Measurements from ENCODE around the gene RBM19.

GRCh38 chr12:113776536-113776935 lies 189.6 kb downstream of the RBM19 start:
- no peak for TF ChIP-seq CTCF (IDR thresholded peaks at IDR 0.05)
- no peak for TF ChIP-seq POLR2A (IDR thresholded peaks at IDR 0.05)
